A673 (cell line): ENCODE results near the gene SEC11C.

ENCODE experiments used
- EZH2 ChIP-seq: fragments of 200-600 bp; sonication (generic); IDR thresholded peaks from 2 replicates; pipeline ENCODE4 v1.6.1; 2017; ENCODE audit warnings: borderline replicate concordance, low read depth, mild to moderate bottlenecking, mixed read lengths, antibody characterized with exemption, low read length; ENCODE audit not compliant: poor library complexity, severe bottlenecking
- TF ChIP-seq, protein P1 (sequence below): fragments of 300-800, 200-600 bp; sonication (generic); conservative IDR thresholded peaks from 2 replicates; pipeline ENCODE4 v1.5.1; 2017; ENCODE audit warnings: low read depth, mild to moderate bottlenecking, antibody characterized with exemption, low read length, moderate library complexity, mixed read lengths

DNA sequence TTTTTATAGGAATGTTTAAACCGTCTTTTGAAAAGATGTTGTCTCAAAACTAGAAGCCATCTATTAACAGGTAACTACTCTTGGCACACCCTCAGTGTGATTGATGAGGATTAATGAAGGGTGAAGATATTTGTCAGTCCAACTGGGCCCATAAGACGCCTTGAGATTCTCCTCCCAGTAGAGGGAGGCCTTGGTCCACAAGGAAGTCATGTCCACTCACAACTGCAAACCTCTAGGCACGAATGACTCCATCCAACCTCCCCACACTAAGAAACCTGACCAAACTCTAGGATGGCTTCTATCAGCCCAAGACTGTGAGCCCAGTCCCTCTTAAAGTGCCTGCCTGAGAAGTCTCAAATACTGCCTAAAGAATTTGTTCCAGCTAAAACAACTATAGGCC is 61.1 kb downstream of the SEC11C start:
- TF ChIP-seq, protein P1, sequence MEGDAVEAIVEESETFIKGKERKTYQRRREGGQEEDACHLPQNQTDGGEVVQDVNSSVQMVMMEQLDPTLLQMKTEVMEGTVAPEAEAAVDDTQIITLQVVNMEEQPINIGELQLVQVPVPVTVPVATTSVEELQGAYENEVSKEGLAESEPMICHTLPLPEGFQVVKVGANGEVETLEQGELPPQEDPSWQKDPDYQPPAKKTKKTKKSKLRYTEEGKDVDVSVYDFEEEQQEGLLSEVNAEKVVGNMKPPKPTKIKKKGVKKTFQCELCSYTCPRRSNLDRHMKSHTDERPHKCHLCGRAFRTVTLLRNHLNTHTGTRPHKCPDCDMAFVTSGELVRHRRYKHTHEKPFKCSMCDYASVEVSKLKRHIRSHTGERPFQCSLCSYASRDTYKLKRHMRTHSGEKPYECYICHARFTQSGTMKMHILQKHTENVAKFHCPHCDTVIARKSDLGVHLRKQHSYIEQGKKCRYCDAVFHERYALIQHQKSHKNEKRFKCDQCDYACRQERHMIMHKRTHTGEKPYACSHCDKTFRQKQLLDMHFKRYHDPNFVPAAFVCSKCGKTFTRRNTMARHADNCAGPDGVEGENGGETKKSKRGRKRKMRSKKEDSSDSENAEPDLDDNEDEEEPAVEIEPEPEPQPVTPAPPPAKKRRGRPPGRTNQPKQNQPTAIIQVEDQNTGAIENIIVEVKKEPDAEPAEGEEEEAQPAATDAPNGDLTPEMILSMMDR = peak; percentile 53
- no peak for TF ChIP-seq EZH2
